NB4 (cell line): Measurements from ENCODE around the gene CCDC178.
A peak's percentile ranks its signal among the peaks of the same experiment; 100 is the strongest.

ENCODE experiments used
- DNase-seq: peaks from one replicate; pipeline ENCODE4 v3.0.0; 2010; ENCODE audit warnings: low read depth
- H3K4me3 ChIP-seq: one replicate; pipeline ENCODE4 v1.5.1; 2011; ENCODE audit warnings: mild to moderate bottlenecking, low read depth, low read length, moderate library complexity
- CTCF ChIP-seq: IDR thresholded peaks from one replicate; pipeline ENCODE4 v1.5.1; 2012; ENCODE audit warnings: low read depth, low read length
- MYC ChIP-seq: IDR thresholded peaks from 2 replicates; pipeline ENCODE4 v1.6.1; 2011; ENCODE audit warnings: low read depth, low read length
- POLR2A ChIP-seq: IDR thresholded peaks from 2 replicates; pipeline ENCODE4 v1.6.1; 2011; ENCODE audit warnings: mild to moderate bottlenecking; ENCODE audit not compliant: insufficient read length; ENCODE audit errors: extremely low read depth
- TF ChIP-seq, protein P1 (sequence below): IDR thresholded peaks from 2 replicates; pipeline ENCODE4 v1.6.1; 2011; ENCODE audit warnings: low read depth, low read length

CCDC178 gene

GRCh38 chr18:32998285-32998684 lies 442.2 kb downstream of the CCDC178 start:
- TF ChIP-seq MYC (no peak), CTCF (no peak), POLR2A (no peak)
- TF ChIP-seq, protein P1, sequence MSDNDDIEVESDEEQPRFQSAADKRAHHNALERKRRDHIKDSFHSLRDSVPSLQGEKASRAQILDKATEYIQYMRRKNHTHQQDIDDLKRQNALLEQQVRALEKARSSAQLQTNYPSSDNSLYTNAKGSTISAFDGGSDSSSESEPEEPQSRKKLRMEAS, result no peak
- H3K4me3 ChIP-seq, result no peak overlapping the region
- peak; percentile 1 for DNase-seq

DNA sequence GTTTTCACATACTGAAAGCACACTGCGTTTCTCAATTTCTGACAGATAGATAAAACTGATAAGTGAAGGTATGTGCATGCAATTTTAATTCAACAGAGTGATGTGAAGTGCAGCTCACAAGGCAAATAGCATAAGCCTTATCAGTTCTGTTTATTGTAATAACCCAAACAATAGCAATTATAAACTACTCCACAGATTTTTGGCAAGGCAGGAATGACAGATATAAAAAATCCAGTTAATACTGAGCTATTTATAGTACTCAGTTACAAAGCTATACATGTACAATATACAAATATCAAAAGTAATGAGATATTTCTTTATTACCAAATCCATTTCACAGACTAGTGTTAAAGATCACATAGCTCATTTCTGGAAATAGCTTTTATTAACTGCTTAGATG lies 456.8 kb downstream of the CCDC178 start:
- TF ChIP-seq CTCF (no peak), POLR2A (no peak), MYC (no peak)
- TF ChIP-seq, protein P1, result no peak
- H3K4me3 ChIP-seq, result no peak overlapping the region
- no peak for DNase-seq

DNA sequence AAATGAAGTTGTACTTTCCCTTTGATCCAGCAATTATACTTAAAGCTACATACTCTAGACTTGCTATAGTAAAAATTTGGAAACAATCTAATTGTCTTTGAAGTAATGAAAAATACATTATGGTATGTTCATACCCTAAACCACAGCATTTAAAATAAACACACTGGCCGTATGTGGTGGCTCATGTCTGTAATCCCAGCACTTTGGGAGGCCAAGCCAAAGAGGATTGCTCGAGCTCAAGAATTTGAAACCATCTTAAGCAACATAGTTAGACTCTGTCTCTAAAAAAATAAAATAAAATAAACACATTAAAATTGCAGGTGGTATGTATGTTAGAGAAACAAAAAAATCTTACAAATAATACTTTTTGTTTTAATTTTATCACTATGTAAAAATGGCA lies 459.6 kb downstream of the CCDC178 start:
- no peak for TF ChIP-seq CTCF
- TF ChIP-seq, protein P1, result no peak
- TF ChIP-seq POLR2A, result no peak
- TF ChIP-seq MYC, result no peak
- DNase-seq, result no peak
- no peak overlapping the region for H3K4me3 ChIP-seq

DNA sequence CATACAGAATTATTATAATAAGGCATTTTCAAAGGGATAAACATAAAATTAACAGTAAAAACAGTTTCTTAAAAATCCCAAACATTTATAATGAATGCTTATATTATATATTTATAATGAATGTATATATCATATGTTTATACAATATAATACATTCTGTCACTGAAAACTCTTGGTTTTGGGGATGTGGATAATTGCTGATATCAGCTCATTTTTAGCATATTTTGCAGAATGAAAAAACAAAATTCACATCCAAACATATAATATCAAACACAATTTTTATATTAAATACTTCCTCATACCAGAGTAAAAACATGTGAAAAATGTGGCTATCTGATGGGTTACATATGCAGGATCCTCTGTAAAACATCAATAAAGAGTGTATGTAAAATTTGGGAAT lies 465.0 kb downstream of the CCDC178 start:
- no peak overlapping the region for H3K4me3 ChIP-seq
- TF ChIP-seq MYC (no peak), POLR2A (no peak), CTCF (no peak)
- TF ChIP-seq, protein P1, result no peak
- no peak for DNase-seq

- H3K4me3 ChIP-seq, result no peak overlapping the region
- DNase-seq, result no peak
- TF ChIP-seq MYC (no peak), POLR2A (no peak), CTCF (no peak)
- TF ChIP-seq, protein P1, result no peak
Observed at GRCh38 chr18:32975163-32975436, 465.4 kb downstream of the CCDC178 start.

DNA sequence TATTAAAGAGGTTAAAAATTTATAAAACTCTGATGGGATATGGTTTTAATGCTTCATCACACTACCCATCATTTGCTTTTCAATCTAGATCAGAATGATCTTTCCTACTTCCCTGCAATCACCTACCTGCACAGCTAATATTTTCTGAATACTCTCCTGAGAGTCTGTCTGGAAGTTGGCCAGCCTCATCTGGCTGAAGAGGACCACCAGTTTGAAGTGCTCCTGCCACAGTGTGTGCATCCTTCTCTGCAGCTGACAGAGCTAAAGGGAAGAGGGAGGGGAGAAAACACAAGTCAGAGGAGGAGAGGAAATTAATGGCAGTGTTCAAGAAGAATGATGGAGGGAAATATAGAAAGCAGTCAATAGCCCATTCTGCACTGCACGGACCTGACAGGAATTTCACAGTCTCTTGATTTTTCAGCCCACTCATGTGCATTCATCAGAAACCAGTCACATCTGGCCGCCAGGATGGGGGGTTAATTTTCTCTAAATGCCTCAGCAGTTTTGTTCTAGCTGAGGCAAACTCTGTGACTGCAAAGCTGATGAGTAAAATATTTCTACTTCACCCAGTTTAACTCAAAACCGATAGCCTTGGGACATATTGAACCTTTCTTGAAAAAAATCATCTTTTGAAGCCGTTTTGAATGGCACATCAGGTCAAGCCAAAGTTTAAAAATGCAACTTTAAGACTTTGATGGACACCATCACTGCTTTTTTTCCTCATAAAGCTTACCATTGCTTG lies 465.9 kb downstream of the CCDC178 start:
- H3K4me3 ChIP-seq, result no peak overlapping the region
- no peak for DNase-seq
- TF ChIP-seq MYC, result no peak
- TF ChIP-seq, protein P1, result no peak
- no peak for TF ChIP-seq POLR2A
- TF ChIP-seq CTCF, result no peak
